ENCODE results near the gene FBXW4.

DNA sequence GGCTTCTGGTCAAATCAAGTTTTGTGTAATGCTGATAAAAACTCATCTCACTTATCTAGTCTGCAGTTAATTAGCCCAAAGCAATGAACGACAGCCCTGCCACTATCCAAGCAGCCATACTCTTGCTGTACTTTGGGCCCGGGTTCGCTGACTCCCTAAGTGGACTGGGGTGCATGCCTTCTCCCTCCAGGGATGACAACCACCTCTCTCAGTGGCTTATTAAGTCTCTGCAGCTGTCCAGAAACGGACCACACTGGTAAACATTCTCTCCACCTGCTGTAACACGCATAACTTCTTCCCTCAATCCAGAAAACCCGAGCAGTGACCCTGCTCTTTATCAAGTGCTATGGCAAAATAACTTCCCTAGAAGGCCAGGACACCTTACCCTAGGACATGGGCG lies 3.9 kb downstream of the FBXW4 start:
- TF ChIP-seq, protein P1, sequence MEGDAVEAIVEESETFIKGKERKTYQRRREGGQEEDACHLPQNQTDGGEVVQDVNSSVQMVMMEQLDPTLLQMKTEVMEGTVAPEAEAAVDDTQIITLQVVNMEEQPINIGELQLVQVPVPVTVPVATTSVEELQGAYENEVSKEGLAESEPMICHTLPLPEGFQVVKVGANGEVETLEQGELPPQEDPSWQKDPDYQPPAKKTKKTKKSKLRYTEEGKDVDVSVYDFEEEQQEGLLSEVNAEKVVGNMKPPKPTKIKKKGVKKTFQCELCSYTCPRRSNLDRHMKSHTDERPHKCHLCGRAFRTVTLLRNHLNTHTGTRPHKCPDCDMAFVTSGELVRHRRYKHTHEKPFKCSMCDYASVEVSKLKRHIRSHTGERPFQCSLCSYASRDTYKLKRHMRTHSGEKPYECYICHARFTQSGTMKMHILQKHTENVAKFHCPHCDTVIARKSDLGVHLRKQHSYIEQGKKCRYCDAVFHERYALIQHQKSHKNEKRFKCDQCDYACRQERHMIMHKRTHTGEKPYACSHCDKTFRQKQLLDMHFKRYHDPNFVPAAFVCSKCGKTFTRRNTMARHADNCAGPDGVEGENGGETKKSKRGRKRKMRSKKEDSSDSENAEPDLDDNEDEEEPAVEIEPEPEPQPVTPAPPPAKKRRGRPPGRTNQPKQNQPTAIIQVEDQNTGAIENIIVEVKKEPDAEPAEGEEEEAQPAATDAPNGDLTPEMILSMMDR (conservative IDR thresholded peaks at IDR 0.05 in 1 of 2, IDR thresholded peaks at IDR 0.05 in 1 of 2; ENCODE audit: low read depth in 1 of 2, low read length in 2 of 2) = no peak
- TF ChIP-seq EZH2 (IDR thresholded peaks at IDR 0.05; ENCODE audit: low read length, missing control alignments) = no peak
